HG02678 (cell line): ENCODE data around the gene SAA2.
"Not testable (repeated sequence)": the region's sequence is repeated elsewhere in the genome, so short reads cannot be mapped to it uniquely, and the experiment has no call there.

ENCODE experiments used
- ATAC-seq: cut with Tn5 transposase; IDR thresholded peaks from one replicate; pipeline ENCODE4 v1.9.1; 2021; ENCODE audit warnings: mild to moderate bottlenecking, moderate library complexity; ENCODE audit not compliant: unreplicated experiment

Gene SAA2

DNA sequence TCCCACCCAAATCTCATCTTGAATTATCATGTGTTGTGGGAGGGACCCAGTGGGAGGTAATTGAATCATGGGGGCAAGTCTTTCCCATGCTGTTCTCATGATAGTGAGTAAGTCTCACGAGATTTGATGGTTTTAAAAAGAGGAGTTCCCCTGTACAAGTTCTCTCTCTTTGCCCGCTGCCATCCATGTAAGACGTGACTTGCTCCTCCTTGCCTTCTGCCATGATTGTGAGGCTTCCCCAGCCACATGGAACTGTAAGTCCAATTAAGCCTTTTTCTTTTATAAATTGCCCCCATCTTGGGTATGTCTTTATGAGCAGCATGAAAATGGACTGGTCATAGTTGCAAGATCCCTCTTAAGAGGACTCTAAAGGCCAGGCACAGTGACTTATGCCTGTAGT lies 50.7 kb downstream of the SAA2 start:
- ATAC-seq, result not testable (repeated sequence)

DNA sequence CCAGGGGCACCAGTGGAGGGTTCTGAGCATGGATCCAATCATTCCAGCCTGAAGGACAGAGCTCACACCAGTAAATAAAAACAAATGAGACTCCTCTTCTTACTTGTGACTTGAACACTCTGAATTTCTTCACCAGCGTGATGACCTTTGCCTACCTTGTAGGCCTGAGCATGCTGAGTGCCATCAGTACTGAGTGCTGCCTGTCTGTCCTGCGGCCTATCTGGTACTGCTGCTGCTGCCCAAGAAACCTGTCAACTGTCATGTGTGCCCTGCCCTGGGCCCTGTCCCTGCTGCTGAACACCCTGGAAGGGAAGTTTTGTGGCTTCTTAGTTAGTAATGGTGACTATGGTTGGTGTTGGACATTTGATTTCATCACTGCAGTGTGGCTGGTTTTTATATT lies 51.9 kb downstream of the SAA2 start:
- no peak for ATAC-seq
